Rectal smooth muscle tissue (tissue), 1 donor: Measurements from ENCODE around the gene CORIN.

ENCODE experiments used
- H3K27ac ChIP-seq: one replicate; pipeline ENCODE4 v1.7.0; 2013; ENCODE audit warnings: low read depth, low read length, inconsistent platforms
- H3K27me3 ChIP-seq: one replicate; pipeline ENCODE4 v1.7.0; 2013; ENCODE audit warnings: low read length; ENCODE audit not compliant: control insufficient read depth, insufficient read depth
- H3K36me3 ChIP-seq: one replicate; pipeline ENCODE4 v1.7.0; 2013; ENCODE audit warnings: low read length; ENCODE audit not compliant: control insufficient read depth, insufficient read depth
- H3K4me1 ChIP-seq: one replicate; pipeline ENCODE4 v1.7.0; 2013; ENCODE audit warnings: low read length; ENCODE audit not compliant: control insufficient read depth, insufficient read depth
- H3K4me3 ChIP-seq: one replicate; pipeline ENCODE4 v1.7.0; 2013; ENCODE audit warnings: low read length
- H3K9ac ChIP-seq: one replicate; pipeline ENCODE4 v1.7.0; 2013; ENCODE audit warnings: low read length

Gene CORIN

DNA sequence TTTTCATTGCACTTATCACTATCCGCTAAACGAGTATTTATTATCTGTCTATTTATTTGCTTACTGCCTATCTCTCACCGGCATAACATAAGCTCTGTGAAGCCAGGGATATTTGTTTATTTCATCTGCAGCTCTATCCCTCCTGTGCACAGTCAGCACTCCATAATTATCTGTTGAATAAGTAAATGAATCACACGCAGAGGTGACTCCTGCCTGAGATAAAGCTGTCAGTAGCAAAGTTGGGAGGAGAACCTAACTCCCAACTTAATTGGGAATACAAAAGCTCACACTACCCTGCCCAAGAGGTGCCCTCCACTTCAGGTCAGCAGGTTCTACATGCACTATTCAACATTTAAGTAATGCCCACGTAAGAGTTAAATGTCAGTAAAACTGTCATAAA lies 85.7 kb downstream of the CORIN start:
- H3K4me1 ChIP-seq: no peaks in the 10 kb centered on the region
- no peaks in the 10 kb centered on the region for H3K27me3 ChIP-seq
- H3K4me3 ChIP-seq: no peak overlapping the region
- no peak overlapping the region for H3K9ac ChIP-seq
- H3K27ac ChIP-seq: no peak overlapping the region
- H3K36me3 ChIP-seq: no peaks in the 10 kb centered on the region

- no peaks in the 10 kb centered on the region for H3K27me3 ChIP-seq
- no peak overlapping the region for H3K27ac ChIP-seq
- no peak overlapping the region for H3K4me3 ChIP-seq
- no peaks in the 10 kb centered on the region for H3K4me1 ChIP-seq
- H3K9ac ChIP-seq: no peak overlapping the region
- no peaks in the 10 kb centered on the region for H3K36me3 ChIP-seq
Observed at GRCh38 chr4:47750788-47751187, 87.1 kb downstream of the CORIN start.

GRCh38 chr4:47749858-47750257 lies 88.0 kb downstream of the CORIN start:
- Histone ChIP-seq H3K36me3 (no peaks in the 10 kb centered on the region), H3K4me1 (no peaks in the 10 kb centered on the region), H3K4me3 (no peak overlapping the region), H3K27me3 (no peaks in the 10 kb centered on the region), H3K27ac (no peak overlapping the region), H3K9ac (no peak overlapping the region)

GRCh38 chr4:47749060-47749459 lies 88.8 kb downstream of the CORIN start:
- Histone ChIP-seq H3K27me3 (no peaks in the 10 kb centered on the region), H3K9ac (no peak overlapping the region), H3K4me1 (no peaks in the 10 kb centered on the region), H3K4me3 (no peak overlapping the region), H3K36me3 (no peaks in the 10 kb centered on the region), H3K27ac (no peak overlapping the region)

GRCh38 chr4:47747846-47748494 lies 89.9 kb downstream of the CORIN start:
- no peak overlapping the region for H3K9ac ChIP-seq
- H3K4me3 ChIP-seq: no peak overlapping the region
- H3K27me3 ChIP-seq: no peaks in the 10 kb centered on the region
- no peaks in the 10 kb centered on the region for H3K4me1 ChIP-seq
- no peaks in the 10 kb centered on the region for H3K36me3 ChIP-seq
- H3K27ac ChIP-seq: no peak overlapping the region

DNA sequence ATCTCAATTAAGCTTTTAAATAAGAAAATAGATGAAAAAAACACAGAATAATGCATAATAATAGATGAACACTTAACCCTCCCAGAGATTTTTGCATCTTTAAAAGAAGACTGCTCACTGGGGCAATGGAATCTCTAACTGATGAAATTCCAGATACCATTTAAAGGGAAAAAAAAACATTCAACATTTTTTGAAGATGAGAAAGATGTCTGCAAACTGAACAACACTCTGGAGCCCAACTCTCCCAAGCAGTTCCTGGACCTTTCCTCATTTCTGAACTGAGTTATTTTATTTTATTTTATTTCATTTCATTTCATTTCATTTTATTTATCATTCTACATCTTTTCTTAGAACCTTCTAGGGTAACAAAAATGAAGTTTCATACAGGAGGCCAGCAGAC lies 90.7 kb downstream of the CORIN start:
- no peak overlapping the region for H3K9ac ChIP-seq
- H3K36me3 ChIP-seq: no peaks in the 10 kb centered on the region
- no peak overlapping the region for H3K4me3 ChIP-seq
- H3K27me3 ChIP-seq: no peaks in the 10 kb centered on the region
- no peaks in the 10 kb centered on the region for H3K4me1 ChIP-seq
- no peak overlapping the region for H3K27ac ChIP-seq

DNA sequence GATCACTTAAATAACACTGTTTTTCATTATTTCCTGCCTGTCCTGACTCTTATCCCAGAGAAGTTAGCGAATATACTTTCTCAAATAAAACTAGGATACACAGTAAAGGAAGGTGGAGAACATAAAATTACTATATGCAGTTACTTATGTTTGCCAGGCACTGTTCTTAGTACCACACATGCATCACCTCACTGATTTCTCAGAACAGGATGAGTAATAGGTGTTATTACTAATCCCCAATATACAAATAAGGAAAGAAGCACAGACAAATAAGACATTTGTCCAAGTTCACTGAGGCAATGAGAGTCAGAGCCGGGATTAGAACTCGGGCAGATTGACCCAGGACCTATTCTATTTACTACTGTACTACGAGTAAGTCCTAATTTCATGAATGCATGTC lies 91.7 kb downstream of the CORIN start:
- no peak overlapping the region for H3K4me3 ChIP-seq
- H3K4me1 ChIP-seq: no peaks in the 10 kb centered on the region
- no peaks in the 10 kb centered on the region for H3K27me3 ChIP-seq
- no peak overlapping the region for H3K9ac ChIP-seq
- H3K36me3 ChIP-seq: no peaks in the 10 kb centered on the region
- no peak overlapping the region for H3K27ac ChIP-seq

DNA sequence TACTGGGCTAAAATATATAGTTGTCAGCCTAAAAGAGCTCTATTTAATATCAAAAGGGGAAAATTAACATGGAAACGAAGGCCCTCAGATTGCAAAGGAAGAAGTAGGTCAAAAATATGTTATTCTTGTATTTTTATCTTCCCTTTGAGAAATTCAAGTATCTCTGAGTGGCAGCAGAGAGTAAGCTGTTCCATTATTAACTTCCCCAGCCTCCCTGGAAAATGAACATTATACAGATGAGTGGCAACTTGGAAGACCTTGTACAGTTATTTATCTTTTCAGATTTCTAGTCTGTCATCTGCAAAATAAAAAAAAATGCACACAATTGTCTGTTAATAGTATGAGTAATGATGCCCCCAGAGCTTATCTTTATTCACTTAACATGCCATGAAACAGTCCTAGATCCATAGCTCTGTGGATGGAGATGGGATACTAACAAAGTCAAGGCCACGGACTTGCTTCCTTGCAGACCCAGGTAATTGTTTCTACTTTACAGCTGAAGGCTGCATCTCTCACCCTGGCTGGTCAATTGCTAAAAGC lies 93.0 kb downstream of the CORIN start:
- H3K4me1 ChIP-seq: no peaks in the 10 kb centered on the region
- H3K4me3 ChIP-seq: no peak overlapping the region
- no peaks in the 10 kb centered on the region for H3K27me3 ChIP-seq
- no peak overlapping the region for H3K9ac ChIP-seq
- no peak overlapping the region for H3K27ac ChIP-seq
- H3K36me3 ChIP-seq: no peaks in the 10 kb centered on the region

DNA sequence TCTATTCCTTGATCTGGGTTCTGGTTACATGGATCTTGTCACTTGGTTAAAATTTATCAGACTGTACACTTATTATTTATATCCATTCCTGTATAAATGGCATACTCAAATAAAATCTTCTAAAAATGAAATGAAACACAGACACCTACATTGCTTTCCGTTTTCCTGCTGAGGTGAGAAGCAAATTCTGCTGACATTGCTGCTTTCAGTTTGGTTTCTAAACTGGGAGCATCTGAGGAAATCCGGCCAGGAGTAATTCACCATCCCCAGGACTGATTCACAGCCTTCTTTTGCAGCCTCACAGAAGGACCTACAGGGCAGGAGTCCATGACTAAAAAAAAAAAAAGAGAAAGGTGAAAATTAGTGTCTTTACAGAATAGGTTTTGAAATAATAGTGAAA lies 93.6 kb downstream of the CORIN start:
- H3K9ac ChIP-seq: no peak overlapping the region

GRCh38 chr4:47741200-47741599 lies 96.7 kb downstream of the CORIN start:
- no peaks in the 10 kb centered on the region for H3K27me3 ChIP-seq
- no peak overlapping the region for H3K27ac ChIP-seq
- no peak overlapping the region for H3K9ac ChIP-seq
- H3K4me1 ChIP-seq: no peaks in the 10 kb centered on the region
- H3K4me3 ChIP-seq: no peak overlapping the region
- H3K36me3 ChIP-seq: no peaks in the 10 kb centered on the region

More for the DNA sequence above, 93.6 kb downstream of the CORIN start:
- Histone ChIP-seq H3K4me3 (no peak overlapping the region), H3K4me1 (no peaks in the 10 kb centered on the region), H3K27me3 (no peaks in the 10 kb centered on the region), H3K27ac (no peak overlapping the region), H3K36me3 (no peaks in the 10 kb centered on the region)

DNA sequence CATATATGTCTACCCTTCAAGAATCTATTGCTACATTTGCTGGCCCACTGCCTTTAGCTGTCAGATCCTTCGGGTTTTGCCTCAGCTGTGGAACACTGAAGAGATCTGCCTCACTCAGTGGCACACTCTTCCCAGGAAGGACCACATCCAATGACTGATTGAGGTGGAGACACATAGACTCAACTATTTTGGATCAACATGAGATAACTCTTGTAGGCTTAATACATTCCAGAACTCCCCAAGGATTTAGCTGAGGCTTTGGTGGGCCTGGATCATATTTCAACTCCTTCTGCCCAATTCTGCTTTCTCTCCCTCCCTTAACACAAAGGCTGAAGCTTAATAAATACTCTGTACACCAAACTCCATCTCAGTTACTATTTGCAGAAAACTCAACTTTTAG lies 100.5 kb downstream of the CORIN start:
- H3K36me3 ChIP-seq: no peaks in the 10 kb centered on the region
- H3K4me1 ChIP-seq: no peaks in the 10 kb centered on the region
- H3K27ac ChIP-seq: no peak overlapping the region
- H3K9ac ChIP-seq: no peak overlapping the region
- no peak overlapping the region for H3K4me3 ChIP-seq
- H3K27me3 ChIP-seq: no peaks in the 10 kb centered on the region

- no peak overlapping the region for H3K27ac ChIP-seq
- no peak overlapping the region for H3K4me3 ChIP-seq
- H3K36me3 ChIP-seq: no peaks in the 10 kb centered on the region
- H3K27me3 ChIP-seq: no peaks in the 10 kb centered on the region
- H3K9ac ChIP-seq: no peak overlapping the region
- no peaks in the 10 kb centered on the region for H3K4me1 ChIP-seq
Observed at GRCh38 chr4:47736555-47736954, 101.3 kb downstream of the CORIN start.

DNA sequence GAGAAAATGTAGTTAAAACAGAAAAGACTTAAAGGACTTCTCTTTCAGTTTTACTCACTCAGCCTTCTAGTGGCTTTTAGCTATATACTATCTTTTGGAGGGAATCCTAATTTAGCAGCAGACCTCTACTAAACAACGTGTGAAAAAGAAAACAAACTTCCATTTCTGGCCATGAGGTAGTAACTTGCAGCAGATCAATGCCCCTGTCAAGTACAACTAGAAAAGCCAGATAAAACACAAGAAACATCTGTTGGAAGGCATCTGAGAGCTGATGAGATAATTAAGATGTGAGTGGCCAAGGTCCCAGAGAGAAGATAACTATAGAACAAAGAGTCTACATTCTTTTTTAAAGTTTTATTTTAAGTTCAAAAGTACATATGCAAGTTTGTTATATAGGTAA lies 101.7 kb downstream of the CORIN start:
- Histone ChIP-seq H3K4me3 (no peak overlapping the region), H3K27ac (no peak overlapping the region), H3K36me3 (no peaks in the 10 kb centered on the region), H3K9ac (no peak overlapping the region), H3K27me3 (no peaks in the 10 kb centered on the region), H3K4me1 (no peaks in the 10 kb centered on the region)
